ENCODE measurements around the gene MAD1L1. TPM values are rescaled to one million over a fixed set of nuclear protein-coding genes. Genes with fewer than 3 reads are reported as not detected.

Gene MAD1L1
- total RNA-seq, 2 experiments from 2014 or later: 58.3 to 65.3 TPM

DNA sequence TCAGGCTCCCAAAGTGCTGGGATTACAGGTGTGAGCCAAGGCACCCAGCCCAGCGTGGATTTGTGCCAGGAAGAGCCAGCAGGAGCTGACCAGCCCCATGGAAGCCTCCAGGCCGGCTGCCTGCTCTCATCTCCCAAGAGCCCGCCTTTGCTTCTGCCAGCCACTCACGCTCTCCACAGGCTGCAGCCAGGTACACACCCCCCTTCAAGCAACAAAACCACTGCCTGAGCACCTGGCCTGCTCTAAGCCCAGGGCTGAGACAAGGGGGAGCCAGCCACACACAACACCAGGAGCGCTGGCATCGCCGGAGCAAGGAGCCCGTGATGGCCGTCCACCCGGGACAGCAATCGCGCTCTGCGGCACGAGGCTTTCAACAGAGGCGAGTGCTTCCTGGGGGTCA lies 34.5 kb downstream of the MAD1L1 start:
- DNase-seq (ENCODE audit: low spot score): no peak
- H2AFZ ChIP-seq (ENCODE audit: low read length): no peak overlapping the region
- intact Hi-C loops (cut with micrococcal nuclease; ENCODE audit: unreplicated experiment): no loop called here
- H3K9me2 ChIP-seq (ENCODE audit: insufficient read depth, low read length): no peaks in the 10 kb centered on the region
- TF ChIP-seq, protein P1, sequence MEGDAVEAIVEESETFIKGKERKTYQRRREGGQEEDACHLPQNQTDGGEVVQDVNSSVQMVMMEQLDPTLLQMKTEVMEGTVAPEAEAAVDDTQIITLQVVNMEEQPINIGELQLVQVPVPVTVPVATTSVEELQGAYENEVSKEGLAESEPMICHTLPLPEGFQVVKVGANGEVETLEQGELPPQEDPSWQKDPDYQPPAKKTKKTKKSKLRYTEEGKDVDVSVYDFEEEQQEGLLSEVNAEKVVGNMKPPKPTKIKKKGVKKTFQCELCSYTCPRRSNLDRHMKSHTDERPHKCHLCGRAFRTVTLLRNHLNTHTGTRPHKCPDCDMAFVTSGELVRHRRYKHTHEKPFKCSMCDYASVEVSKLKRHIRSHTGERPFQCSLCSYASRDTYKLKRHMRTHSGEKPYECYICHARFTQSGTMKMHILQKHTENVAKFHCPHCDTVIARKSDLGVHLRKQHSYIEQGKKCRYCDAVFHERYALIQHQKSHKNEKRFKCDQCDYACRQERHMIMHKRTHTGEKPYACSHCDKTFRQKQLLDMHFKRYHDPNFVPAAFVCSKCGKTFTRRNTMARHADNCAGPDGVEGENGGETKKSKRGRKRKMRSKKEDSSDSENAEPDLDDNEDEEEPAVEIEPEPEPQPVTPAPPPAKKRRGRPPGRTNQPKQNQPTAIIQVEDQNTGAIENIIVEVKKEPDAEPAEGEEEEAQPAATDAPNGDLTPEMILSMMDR (conservative IDR thresholded peaks at IDR 0.05; ENCODE audit: low read length): no peak
- no peak for TF ChIP-seq EZH2phosphoT487 (IDR thresholded peaks at IDR 0.05; ENCODE audit: borderline replicate concordance, low read depth, low read length)
- no peaks in the 10 kb centered on the region for H3K79me2 ChIP-seq (ENCODE audit: insufficient read depth, low read depth, low read length)
- H3K9me3 ChIP-seq (ENCODE audit: low read length): peaks cover 6% of the 10 kb centered on the region
- H3K4me1 ChIP-seq (ENCODE audit: insufficient read depth, low read length, poor library complexity, severe bottlenecking): no peaks in the 10 kb centered on the region
- H3K4me2 ChIP-seq (ENCODE audit: low read length): no peak overlapping the region
- ChIA-PET POLR2A (no interaction called here), CTCF (ENCODE audit: unreplicated experiment) (no interaction called here)
- no peak overlapping the region for H3K4me3 ChIP-seq (ENCODE audit: low read depth, low read length, poor library complexity, severe bottlenecking)
- no peak overlapping the region for H3K27ac ChIP-seq (ENCODE audit: low read depth, low read length, poor library complexity, severe bottlenecking)
- BruUV-seq (replicated peaks): no TSS peak
- H3K36me3 ChIP-seq (ENCODE audit: insufficient read depth, low read length): peaks cover 81% of the 10 kb centered on the region
- no peaks in the 10 kb centered on the region for H4K20me1 ChIP-seq (ENCODE audit: insufficient read depth, low read length)

DNA sequence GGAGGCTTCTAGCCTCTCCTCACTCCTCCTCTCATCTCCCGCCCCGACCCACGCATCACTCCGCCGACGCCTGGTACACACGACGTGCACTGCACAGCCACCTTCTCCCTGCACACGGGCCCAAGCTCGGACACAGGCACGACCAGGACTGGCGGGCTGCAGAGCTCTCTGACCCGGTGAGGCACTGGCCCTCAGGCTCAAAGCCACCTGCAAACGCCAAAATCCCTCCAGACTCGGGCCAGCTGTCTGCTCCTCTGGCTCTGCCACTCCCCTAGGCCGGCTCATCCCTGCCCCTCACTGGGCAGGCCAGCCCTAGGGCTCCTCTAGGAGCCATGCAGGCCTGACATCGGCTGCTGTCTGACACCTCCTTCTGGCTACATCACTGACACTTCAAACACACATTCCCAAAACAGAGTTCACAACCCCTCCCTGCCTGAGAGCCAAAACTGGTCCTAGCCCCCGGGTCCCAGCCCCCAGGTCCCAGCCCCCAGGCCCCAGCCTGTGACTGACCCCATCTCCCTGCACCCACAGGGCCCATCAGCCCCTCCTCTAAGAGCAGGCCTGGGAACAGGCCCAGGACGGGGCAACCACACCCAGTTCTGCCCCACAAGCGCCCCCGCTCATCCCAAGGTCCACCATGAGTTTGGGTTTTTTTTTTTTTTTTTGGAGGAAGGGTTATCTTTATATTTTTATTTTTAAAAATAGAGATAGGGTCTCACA lies 35.1 kb downstream of the MAD1L1 start:
- no peak for TF ChIP-seq EZH2phosphoT487 (IDR thresholded peaks at IDR 0.05; ENCODE audit: borderline replicate concordance, low read depth, low read length)
- TF ChIP-seq, protein P1 (conservative IDR thresholded peaks at IDR 0.05; ENCODE audit: low read length): no peak
- H3K79me2 ChIP-seq (ENCODE audit: insufficient read depth, low read depth, low read length): no peaks in the 10 kb centered on the region
- H3K9me2 ChIP-seq (ENCODE audit: insufficient read depth, low read length): no peaks in the 10 kb centered on the region
- peaks cover 79% of the 10 kb centered on the region for H3K36me3 ChIP-seq (ENCODE audit: insufficient read depth, low read length)
- BruUV-seq (replicated peaks): no TSS peak
- intact Hi-C loops (cut with micrococcal nuclease; ENCODE audit: unreplicated experiment): no loop called here
- peaks cover 6% of the 10 kb centered on the region for H3K9me3 ChIP-seq (ENCODE audit: low read length)
- H2AFZ ChIP-seq (ENCODE audit: low read length): no peak overlapping the region
- DNase-seq (ENCODE audit: low spot score): no peak
- H3K4me3 ChIP-seq (ENCODE audit: low read depth, low read length, poor library complexity, severe bottlenecking): no peak overlapping the region
- no peak overlapping the region for H3K27ac ChIP-seq (ENCODE audit: low read depth, low read length, poor library complexity, severe bottlenecking)
- no peaks in the 10 kb centered on the region for H4K20me1 ChIP-seq (ENCODE audit: insufficient read depth, low read length)
- ChIA-PET CTCF (ENCODE audit: unreplicated experiment) (no interaction called here), POLR2A (no interaction called here)
- no peak overlapping the region for H3K4me2 ChIP-seq (ENCODE audit: low read length)
- H3K4me1 ChIP-seq (ENCODE audit: insufficient read depth, low read length, poor library complexity, severe bottlenecking): no peaks in the 10 kb centered on the region

Measured in OCI-LY7 (cell line).